Suprapubic skin (tissue), 4 donors: ENCODE data around the gene COL15A1.

ENCODE experiments used
- EP300 ChIP-seq: sonication (generic); formaldehyde crosslinking; IDR thresholded peaks from one replicate; pipeline ENCODE4 v1.6.1; 2017; ENCODE audit warnings: antibody characterized with exemption
- POLR2A ChIP-seq, 2 donors: fragments of 450-650 bp; IDR thresholded peaks; one replicate each; pipeline ENCODE4 v1.6.1; 2017; ENCODE audit warnings: antibody characterized with exemption in 2 of 2, mild to moderate bottlenecking in 2 of 2, moderate library complexity in 2 of 2
- POLR2AphosphoS5 ChIP-seq, 3 donors: sonication (generic); formaldehyde crosslinking; IDR thresholded peaks; one replicate each; pipeline ENCODE4 v1.6.1; 2017; ENCODE audit warnings: antibody characterized with exemption in 3 of 3
- TF ChIP-seq, protein P1 (sequence below), 2 donors: fragments of 200-600 bp in 1 of 2; fragments of 450-650 bp in 1 of 2; sonication (generic) in 1 of 2; IDR thresholded peaks; one replicate each; pipeline ENCODE4 v1.5.1; 2016 to 2019; ENCODE audit warnings: antibody characterized with exemption in 2 of 2, mild to moderate bottlenecking in 1 of 2, moderate library complexity in 1 of 2

DNA sequence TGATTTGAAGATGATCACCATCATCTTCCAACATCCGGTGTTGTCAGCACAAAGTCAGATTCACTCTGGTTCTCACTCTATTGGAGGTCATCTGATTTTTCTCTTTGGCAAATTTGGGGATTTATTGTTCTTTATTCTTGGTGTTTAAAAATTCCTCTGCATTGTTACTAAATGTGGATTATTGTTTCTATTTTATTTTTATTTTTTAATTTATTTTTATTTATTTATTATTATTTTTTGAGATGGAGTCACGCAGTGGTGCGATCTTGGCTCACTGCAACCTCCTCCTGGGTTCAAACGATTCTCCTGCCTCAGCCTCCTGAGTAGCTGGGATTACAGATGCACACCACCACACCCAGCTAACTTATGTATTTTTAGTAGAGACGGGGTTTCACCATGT is 88.3 kb downstream of the COL15A1 start:
- no peak for TF ChIP-seq POLR2A (IDR thresholded peaks at IDR 0.05)
- TF ChIP-seq EP300, result no peak
- TF ChIP-seq, protein P1, sequence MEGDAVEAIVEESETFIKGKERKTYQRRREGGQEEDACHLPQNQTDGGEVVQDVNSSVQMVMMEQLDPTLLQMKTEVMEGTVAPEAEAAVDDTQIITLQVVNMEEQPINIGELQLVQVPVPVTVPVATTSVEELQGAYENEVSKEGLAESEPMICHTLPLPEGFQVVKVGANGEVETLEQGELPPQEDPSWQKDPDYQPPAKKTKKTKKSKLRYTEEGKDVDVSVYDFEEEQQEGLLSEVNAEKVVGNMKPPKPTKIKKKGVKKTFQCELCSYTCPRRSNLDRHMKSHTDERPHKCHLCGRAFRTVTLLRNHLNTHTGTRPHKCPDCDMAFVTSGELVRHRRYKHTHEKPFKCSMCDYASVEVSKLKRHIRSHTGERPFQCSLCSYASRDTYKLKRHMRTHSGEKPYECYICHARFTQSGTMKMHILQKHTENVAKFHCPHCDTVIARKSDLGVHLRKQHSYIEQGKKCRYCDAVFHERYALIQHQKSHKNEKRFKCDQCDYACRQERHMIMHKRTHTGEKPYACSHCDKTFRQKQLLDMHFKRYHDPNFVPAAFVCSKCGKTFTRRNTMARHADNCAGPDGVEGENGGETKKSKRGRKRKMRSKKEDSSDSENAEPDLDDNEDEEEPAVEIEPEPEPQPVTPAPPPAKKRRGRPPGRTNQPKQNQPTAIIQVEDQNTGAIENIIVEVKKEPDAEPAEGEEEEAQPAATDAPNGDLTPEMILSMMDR (IDR thresholded peaks at IDR 0.05), result no peak
- TF ChIP-seq POLR2AphosphoS5 (IDR thresholded peaks at IDR 0.05), result no peak
